Upper lobe of right lung (tissue), 1 donor: ENCODE data around the gene GPR158. TPM values are rescaled to one million over a fixed set of nuclear protein-coding genes. Genes with fewer than 3 reads are reported as not detected.

Experiments
- ATAC-seq: fragments of 200-7000 bp; cut with Tn5 transposase; one replicate; pipeline ENCODE4 v1.9.1; 2020; ENCODE audit warnings: mild to moderate bottlenecking, moderate library complexity
- DNase-seq: peaks from one replicate; pipeline ENCODE4 v3.0.0-alpha.2; 2020
- H3K27ac ChIP-seq: fragments of 200-600 bp; one replicate; pipeline ENCODE4 v1.8.0; 2022
- H3K27me3 ChIP-seq: fragments of 200-600 bp; one replicate; pipeline ENCODE4 v1.8.0; 2022; ENCODE audit warnings: mild to moderate bottlenecking
- H3K36me3 ChIP-seq: fragments of 200-600 bp; one replicate; pipeline ENCODE4 v1.8.0; 2022
- H3K4me1 ChIP-seq: fragments of 200-600 bp; one replicate; pipeline ENCODE4 v1.8.0; 2022
- H3K4me3 ChIP-seq: fragments of 200-600 bp; one replicate; pipeline ENCODE4 v1.8.0; 2022; ENCODE audit warnings: mild to moderate bottlenecking
- H3K9me3 ChIP-seq: fragments of 200-600 bp; one replicate; pipeline ENCODE4 v1.8.0; 2022
- intact Hi-C: fragments of 100-400 bp; cut with DNase I; formaldehyde crosslinking; loops from one replicate; pipeline ENCODE4 v1.11.0; 2022
- total RNA-seq: library from RNA; stranded (reverse); fragmentation: NEBNext Ultra II Directional; extraction: Animal tissue kit (Norgen Biotek cat#: 25700); gene quantifications from one replicate; pipeline ENCODE4 v1.2.1, GENCODE V29; 2021
- TF ChIP-seq, protein P1 (sequence below): fragments of 200-600 bp; IDR thresholded peaks from one replicate; pipeline ENCODE4 v1.8.0; 2022; ENCODE audit warnings: antibody characterized with exemption
- donor health status: DM: no; HTN: yes; CAD: no; lungs with severe emphysema.

GPR158 gene
- total RNA-seq, 1 donor from 2014 or later, result not detected

DNA sequence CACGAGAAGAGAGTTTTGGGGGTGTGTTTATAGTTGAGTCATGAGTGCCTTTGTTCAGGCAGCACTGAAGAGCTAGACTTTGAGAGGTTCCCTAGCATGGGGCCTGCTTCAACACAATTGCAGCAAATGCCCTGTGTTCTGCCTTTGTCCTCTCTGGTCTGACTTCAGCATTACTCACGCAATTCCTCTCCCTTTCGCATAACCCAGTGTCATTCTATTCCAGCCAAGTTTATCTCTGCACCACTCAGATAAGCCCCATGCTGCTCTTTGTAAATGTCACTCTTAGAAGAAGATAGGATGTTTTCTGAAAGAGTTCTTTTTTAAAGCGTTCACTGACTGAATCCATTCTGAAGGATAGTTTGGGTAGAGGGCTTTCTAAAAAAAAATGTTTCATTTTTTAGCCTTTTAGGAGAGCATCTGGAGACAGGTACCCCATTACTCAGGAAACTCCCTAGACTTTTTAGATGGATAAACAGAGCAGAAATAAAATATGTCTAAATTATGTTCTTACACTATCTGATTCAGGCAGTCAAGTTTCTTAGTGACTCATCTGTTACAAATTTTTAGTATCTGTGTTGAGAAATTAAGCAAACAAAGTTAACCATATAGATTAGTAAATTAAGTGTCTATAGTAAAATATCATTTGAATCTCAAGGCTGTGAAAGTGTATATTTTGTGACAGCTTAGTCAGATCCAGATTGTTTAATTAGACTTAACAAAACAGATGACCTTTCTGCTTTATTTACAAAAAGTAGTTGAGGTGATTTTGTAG is 318.5 kb downstream of the GPR158 start:
- H3K27ac ChIP-seq, result no peak overlapping the region
- TF ChIP-seq, protein P1, sequence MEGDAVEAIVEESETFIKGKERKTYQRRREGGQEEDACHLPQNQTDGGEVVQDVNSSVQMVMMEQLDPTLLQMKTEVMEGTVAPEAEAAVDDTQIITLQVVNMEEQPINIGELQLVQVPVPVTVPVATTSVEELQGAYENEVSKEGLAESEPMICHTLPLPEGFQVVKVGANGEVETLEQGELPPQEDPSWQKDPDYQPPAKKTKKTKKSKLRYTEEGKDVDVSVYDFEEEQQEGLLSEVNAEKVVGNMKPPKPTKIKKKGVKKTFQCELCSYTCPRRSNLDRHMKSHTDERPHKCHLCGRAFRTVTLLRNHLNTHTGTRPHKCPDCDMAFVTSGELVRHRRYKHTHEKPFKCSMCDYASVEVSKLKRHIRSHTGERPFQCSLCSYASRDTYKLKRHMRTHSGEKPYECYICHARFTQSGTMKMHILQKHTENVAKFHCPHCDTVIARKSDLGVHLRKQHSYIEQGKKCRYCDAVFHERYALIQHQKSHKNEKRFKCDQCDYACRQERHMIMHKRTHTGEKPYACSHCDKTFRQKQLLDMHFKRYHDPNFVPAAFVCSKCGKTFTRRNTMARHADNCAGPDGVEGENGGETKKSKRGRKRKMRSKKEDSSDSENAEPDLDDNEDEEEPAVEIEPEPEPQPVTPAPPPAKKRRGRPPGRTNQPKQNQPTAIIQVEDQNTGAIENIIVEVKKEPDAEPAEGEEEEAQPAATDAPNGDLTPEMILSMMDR, result no peak
- H3K27me3 ChIP-seq, result no peaks in the 10 kb centered on the region
- ATAC-seq (no peak), DNase-seq (no peak)
- no peak overlapping the region for H3K4me3 ChIP-seq
- no peaks in the 10 kb centered on the region for H3K4me1 ChIP-seq
- H3K36me3 ChIP-seq, result no peaks in the 10 kb centered on the region
- H3K9me3 ChIP-seq, result no peaks in the 10 kb centered on the region
- intact Hi-C loops, result no loop called here

DNA sequence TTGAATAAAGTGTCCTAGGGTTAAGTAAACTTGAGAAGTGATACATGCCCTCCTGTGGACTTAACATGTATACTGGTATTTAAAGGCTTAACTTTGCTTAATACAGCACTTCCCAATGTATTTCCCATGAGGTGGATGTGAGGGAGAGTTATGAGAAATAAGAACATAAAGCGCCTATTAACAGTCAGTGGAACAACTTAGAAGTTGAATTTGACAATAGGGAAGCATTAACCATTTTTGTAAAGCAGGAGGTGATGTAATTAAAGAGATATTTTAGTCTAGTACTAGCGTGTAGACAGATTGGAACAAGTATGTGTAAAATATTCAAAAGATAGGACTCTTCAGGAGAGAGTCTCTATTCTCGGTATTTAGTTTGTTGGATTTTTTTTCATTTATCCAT is 322.4 kb downstream of the GPR158 start:
- DNase-seq, result no peak

DNA sequence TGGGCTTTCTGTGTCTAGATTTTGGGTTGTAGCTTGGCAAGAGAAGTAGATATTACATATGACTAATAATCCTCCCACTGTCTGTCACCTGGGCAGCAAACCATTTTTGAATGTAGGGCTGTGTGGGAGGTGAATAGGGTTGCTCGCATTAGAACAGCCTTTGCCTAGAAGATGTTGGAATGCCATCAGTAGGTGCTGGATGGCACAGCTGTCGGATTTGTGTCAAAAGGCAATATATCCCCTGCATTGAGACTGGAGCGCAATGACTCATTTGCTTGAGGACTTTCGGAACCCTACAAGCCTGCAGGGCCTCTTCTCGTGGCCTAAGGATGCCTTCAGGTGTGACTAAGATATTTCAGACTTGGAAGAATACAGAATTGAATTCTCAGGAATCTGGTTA is 323.8 kb downstream of the GPR158 start:
- no peak overlapping the region for H3K27ac ChIP-seq
- no peaks in the 10 kb centered on the region for H3K9me3 ChIP-seq
- ATAC-seq (no peak), DNase-seq (no peak)
- TF ChIP-seq, protein P1, result no peak
- no peaks in the 10 kb centered on the region for H3K27me3 ChIP-seq
- H3K4me3 ChIP-seq, result no peak overlapping the region
- intact Hi-C loops, result no loop called here
- H3K36me3 ChIP-seq, result no peaks in the 10 kb centered on the region
- H3K4me1 ChIP-seq, result no peaks in the 10 kb centered on the region

More for the DNA sequence above, 322.4 kb downstream of the GPR158 start:
- TF ChIP-seq, protein P1, result no peak
- Histone ChIP-seq H3K4me3 (no peak overlapping the region), H3K27ac (no peak overlapping the region), H3K27me3 (no peaks in the 10 kb centered on the region), H3K4me1 (no peaks in the 10 kb centered on the region), H3K9me3 (no peaks in the 10 kb centered on the region), H3K36me3 (no peaks in the 10 kb centered on the region)
- ATAC-seq, result no peak
- intact Hi-C loops, result no loop called here

DNA sequence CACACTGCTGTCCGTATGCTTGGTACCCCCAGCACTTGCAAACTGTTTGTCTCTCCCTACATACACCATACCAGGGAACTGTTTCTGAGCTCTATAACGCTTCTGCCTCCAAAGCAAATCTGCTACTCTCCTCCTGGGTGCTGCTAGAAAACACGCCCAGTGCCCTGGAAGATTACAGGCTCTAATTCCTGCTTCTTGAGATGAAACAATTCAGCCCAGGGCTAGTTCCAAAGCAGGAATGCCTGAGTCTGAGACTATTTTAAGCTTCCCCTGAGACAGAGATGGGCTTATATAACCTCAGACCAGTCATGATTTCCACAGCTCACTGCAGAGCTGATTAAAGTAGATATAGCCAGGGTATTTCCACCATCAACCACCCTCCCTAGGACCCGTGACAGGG is 327.1 kb downstream of the GPR158 start:
- Histone ChIP-seq H3K27ac (no peak overlapping the region), H3K27me3 (no peaks in the 10 kb centered on the region), H3K4me3 (no peak overlapping the region), H3K9me3 (no peaks in the 10 kb centered on the region), H3K4me1 (no peaks in the 10 kb centered on the region), H3K36me3 (no peaks in the 10 kb centered on the region)
- no peak for DNase-seq
- TF ChIP-seq, protein P1, result no peak
- intact Hi-C loops, result no loop called here
- no peak for ATAC-seq

DNA sequence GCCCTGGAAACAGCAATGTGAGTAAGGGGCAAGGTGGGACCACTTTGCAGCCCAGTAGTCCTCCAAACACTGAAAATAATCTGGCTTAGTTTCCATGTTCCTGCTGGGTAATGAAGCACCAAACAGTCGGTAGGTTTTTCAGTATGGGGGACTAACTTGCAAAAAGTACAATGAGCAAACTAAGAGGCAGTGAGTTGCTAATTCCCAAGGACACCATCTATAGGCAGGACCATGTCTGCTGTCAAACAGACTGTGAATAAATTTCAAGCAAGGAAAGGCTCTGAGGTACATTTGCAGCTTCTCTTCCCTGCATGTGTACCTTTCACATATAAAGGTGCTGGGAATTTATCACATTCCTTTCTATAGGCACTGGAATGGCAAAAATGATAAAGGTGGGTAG is 327.7 kb downstream of the GPR158 start:
- no peak overlapping the region for H3K4me3 ChIP-seq

More for the DNA sequence above, 327.7 kb downstream of the GPR158 start:
- TF ChIP-seq, protein P1, result no peak
- Histone ChIP-seq H3K27me3 (no peaks in the 10 kb centered on the region), H3K36me3 (no peaks in the 10 kb centered on the region), H3K9me3 (no peaks in the 10 kb centered on the region), H3K4me1 (no peaks in the 10 kb centered on the region), H3K27ac (no peak overlapping the region)
- intact Hi-C loops, result no loop called here
- DNase-seq, result no peak
- ATAC-seq, result no peak
